BJ (cell line): Measurements from ENCODE around the gene RTN4RL2. TPM values are rescaled to one million over a fixed set of nuclear protein-coding genes. Genes with fewer than 3 reads are reported as not detected.

Experiments used
- CTCF ChIA-PET: fragments of 350-600 bp; formaldehyde crosslinking; extraction: SDS; loops from one replicate; lab custom pipeline; 2021; ENCODE audit warnings: antibody characterized with exemption, inconsistent platforms; lab: Yijun Ruan, JAX
- POLR2A ChIA-PET: fragments of 300-600 bp; sonication (Branson Sonifier 250); formaldehyde crosslinking; extraction: SDS; loops from one replicate; lab custom pipeline; 2021; ENCODE audit warnings: antibody characterized with exemption; lab: Charles Lee
- DNase-seq: peaks from one replicate; pipeline ENCODE4 v3.0.0-alpha.2; 2011; ENCODE audit warnings: low read depth
- H3K27me3 ChIP-seq: 2 replicates; pipeline ENCODE4 v1.6.0; 2011; ENCODE audit warnings: low read length; ENCODE audit not compliant: control insufficient read depth, insufficient read depth
- H3K36me3 ChIP-seq: 2 replicates; pipeline ENCODE4 v1.5.1; 2011; ENCODE audit warnings: low read length; ENCODE audit not compliant: control insufficient read depth, insufficient read depth
- H3K4me3 ChIP-seq: 2 replicates; pipeline ENCODE4 v1.5.1; 2011; ENCODE audit warnings: low read depth, mild to moderate bottlenecking, control low read depth, low read length
- polyA plus RNA-seq: library from polyadenylated mRNA; depleted of rRNA; stranded (reverse); fragments of >200 nt; gene quantifications from 2 replicates; pipeline ENCODE4 v1.2.3, GENCODE V29; 2011
- TF ChIP-seq, protein P1 (sequence below): IDR thresholded peaks from 2 replicates; pipeline ENCODE4 v1.5.1; 2011; ENCODE audit warnings: low read depth, mild to moderate bottlenecking, control low read depth, inconsistent platforms, low read length, moderate library complexity; ENCODE audit not compliant: insufficient read depth

RTN4RL2 gene
- polyA plus RNA-seq, 1 experiment, result 0.43 TPM

DNA sequence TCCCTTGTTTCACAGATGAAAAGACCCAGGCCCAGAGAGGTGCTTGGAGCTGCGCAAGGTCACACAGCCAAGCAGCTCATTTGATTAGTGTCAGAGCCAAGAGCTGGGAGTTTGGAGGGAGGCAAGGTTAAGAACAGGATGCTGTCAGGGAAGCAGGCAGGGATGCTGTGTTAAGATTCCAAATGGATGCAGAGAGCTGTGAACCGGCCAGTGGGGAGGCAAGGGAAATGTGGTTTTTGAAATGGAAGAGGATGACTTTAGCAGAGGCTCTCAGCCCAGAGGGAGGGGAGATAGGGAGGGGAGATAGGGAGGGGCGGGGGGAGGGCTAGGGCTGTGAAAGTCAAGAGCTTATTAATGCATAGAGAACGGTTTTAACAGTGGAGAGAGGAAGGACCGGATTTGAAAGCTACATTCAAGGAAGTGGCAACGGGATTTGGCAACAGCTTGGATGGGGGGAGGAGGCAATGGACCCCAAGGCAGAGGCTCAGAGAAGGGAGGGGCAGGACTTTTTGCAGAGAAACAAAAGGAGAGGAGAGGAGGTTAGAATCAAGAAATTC is 13.0 kb downstream of the RTN4RL2 start:
- no peak for DNase-seq
- peaks cover 10% of the 10 kb centered on the region for H3K27me3 ChIP-seq
- POLR2A ChIA-PET, result no interaction called here

GRCh38 chr11:57474017-57474802 is 13.9 kb downstream of the RTN4RL2 start:
- DNase-seq, result no peak
- Histone ChIP-seq H3K27me3 (peaks cover 10% of the 10 kb centered on the region), H3K4me3 (no peak overlapping the region), H3K36me3 (no peaks in the 10 kb centered on the region)
- TF ChIP-seq, protein P1, sequence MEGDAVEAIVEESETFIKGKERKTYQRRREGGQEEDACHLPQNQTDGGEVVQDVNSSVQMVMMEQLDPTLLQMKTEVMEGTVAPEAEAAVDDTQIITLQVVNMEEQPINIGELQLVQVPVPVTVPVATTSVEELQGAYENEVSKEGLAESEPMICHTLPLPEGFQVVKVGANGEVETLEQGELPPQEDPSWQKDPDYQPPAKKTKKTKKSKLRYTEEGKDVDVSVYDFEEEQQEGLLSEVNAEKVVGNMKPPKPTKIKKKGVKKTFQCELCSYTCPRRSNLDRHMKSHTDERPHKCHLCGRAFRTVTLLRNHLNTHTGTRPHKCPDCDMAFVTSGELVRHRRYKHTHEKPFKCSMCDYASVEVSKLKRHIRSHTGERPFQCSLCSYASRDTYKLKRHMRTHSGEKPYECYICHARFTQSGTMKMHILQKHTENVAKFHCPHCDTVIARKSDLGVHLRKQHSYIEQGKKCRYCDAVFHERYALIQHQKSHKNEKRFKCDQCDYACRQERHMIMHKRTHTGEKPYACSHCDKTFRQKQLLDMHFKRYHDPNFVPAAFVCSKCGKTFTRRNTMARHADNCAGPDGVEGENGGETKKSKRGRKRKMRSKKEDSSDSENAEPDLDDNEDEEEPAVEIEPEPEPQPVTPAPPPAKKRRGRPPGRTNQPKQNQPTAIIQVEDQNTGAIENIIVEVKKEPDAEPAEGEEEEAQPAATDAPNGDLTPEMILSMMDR, result no peak
- ChIA-PET CTCF (interaction anchor here (0.6 to 5.1 kb wide), 7 partner anchors 9 to 129 kb away, joined by 3 to 68 read pairs (median 14); partner anchors contain the start of gene RTN4RL2), POLR2A (no interaction called here)

More for the DNA sequence above, 13.0 kb downstream of the RTN4RL2 start:
- Histone ChIP-seq H3K36me3 (no peaks in the 10 kb centered on the region), H3K4me3 (no peak overlapping the region)
- CTCF ChIA-PET, result interaction anchor here (0.6 to 5.1 kb wide), 6 partner anchors 10 to 128 kb away, joined by 3 to 68 read pairs (median 16); partner anchors contain the start of gene RTN4RL2
- TF ChIP-seq, protein P1, result no peak

DNA sequence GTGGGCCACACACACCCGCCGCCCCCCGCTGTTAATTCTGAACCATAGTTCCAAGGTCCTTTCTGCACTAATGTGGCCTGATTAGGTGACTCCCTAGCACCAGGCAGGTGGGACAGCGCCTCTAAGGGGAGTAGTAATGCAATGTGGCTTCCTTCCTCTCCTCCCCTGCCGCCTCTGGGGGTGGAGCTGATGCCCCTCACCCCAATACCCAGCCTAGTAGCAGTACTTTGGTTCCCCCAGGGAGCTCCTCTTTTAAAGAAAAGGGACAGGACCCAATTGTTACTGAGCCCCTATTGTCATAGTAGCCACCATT is 14.4 kb downstream of the RTN4RL2 start:
- ChIA-PET CTCF (interaction anchor here (1.3 to 5.1 kb wide), 4 partner anchors 8 to 94 kb away, joined by 3 to 68 read pairs (median 20); partner anchors contain the start of gene RTN4RL2), POLR2A (no interaction called here)
- DNase-seq, result no peak

GRCh38 chr11:57475191-57475590 is 14.9 kb downstream of the RTN4RL2 start:
- POLR2A ChIA-PET, result no interaction called here
- Histone ChIP-seq H3K36me3 (no peaks in the 10 kb centered on the region), H3K27me3 (peaks cover 10% of the 10 kb centered on the region), H3K4me3 (no peak overlapping the region)
- TF ChIP-seq, protein P1, result no peak
- CTCF ChIA-PET, result interaction anchor here (1.3 to 5.1 kb wide), 4 partner anchors 8 to 93 kb away, joined by 3 to 68 read pairs (median 20); partner anchors contain the start of gene RTN4RL2
- no peak for DNase-seq

More for the DNA sequence above, 14.4 kb downstream of the RTN4RL2 start:
- Histone ChIP-seq H3K36me3 (no peaks in the 10 kb centered on the region), H3K4me3 (no peak overlapping the region), H3K27me3 (peaks cover 10% of the 10 kb centered on the region)
- TF ChIP-seq, protein P1, result no peak

DNA sequence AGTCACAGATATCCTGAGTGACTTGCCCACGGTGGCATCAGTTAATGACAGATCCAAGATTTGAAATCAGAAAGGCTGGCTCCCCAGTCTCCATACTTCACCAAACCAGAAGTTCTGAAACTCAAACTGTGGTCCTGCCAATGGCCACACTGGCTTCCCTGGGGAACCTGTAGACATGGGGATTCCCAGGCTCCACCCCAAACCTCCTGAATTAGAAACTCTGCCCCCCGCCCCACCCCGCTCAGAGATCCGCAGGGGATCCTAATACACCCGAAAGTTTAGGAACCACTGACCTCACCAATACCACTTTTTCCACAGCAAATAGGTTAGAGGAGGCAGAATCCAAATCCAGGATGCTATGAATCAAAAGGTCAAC is 15.3 kb downstream of the RTN4RL2 start:
- ChIA-PET CTCF (interaction anchor here (1.3 to 9.5 kb wide), 5 partner anchors 15 to 130 kb away, joined by 3 to 188 read pairs (median 19); partner anchors contain the start of gene RTN4RL2), POLR2A (no interaction called here)
- TF ChIP-seq, protein P1, result no peak

More for the DNA sequence above, 15.3 kb downstream of the RTN4RL2 start:
- DNase-seq, result no peak
- peaks cover 10% of the 10 kb centered on the region for H3K27me3 ChIP-seq
- H3K36me3 ChIP-seq, result no peaks in the 10 kb centered on the region
- no peak overlapping the region for H3K4me3 ChIP-seq
